GM20000 (cell line): ENCODE measurements around the gene IFT81.

Source experiments
- DNase-seq: peaks from one replicate; pipeline ENCODE4 v3.0.0; 2012; ENCODE audit warnings: low spot score
- TF ChIP-seq, protein P1 (sequence below): IDR thresholded peaks from 2 replicates; pipeline ENCODE4 v1.5.1; 2012; ENCODE audit warnings: mild to moderate bottlenecking, control low read depth; ENCODE audit errors: extremely low read depth, missing control alignments

IFT81 gene

DNA sequence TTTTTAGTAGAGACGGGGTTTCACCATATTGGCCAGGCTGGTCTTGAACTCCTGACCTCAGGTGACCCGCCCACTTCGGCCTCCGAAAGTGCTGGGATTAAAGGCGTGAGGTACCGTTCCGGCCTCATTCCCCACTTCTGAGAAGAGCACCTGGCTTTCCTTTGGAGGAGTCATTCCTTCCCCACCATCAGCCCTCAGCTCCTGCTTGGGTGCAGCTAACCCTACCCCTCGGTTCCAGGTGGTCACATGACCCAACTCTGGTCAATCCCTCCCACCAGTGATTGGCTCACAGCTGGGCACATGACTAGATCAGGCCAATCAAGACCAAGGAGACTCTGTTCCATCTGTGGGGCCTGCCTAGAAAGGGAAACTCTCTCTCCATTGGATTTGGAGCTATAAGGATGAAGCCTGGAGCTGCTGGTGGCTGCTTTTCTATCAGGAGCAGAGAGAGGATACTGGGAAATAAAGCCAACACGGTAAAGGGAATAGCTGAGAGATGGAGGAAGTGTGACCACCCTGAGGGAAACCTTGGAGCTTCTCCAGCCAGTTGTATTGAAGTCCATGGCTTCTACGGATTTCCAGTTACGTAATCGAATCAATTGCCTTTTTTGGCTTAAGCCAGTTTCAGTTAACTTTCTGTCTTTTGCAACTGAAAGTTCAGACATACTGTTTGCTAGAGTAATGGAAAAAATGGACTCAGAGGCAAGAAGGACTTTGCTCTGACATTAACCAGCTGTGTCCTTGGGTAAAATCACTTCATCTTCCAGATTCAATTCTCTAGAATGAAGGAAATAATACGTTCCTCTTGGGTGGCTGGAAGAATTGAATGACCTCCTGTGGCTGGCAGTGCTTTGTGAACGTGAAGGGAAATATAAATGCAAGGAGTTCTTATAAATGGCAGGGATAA is 19.7 kb upstream of the IFT81 start:
- TF ChIP-seq, protein P1, sequence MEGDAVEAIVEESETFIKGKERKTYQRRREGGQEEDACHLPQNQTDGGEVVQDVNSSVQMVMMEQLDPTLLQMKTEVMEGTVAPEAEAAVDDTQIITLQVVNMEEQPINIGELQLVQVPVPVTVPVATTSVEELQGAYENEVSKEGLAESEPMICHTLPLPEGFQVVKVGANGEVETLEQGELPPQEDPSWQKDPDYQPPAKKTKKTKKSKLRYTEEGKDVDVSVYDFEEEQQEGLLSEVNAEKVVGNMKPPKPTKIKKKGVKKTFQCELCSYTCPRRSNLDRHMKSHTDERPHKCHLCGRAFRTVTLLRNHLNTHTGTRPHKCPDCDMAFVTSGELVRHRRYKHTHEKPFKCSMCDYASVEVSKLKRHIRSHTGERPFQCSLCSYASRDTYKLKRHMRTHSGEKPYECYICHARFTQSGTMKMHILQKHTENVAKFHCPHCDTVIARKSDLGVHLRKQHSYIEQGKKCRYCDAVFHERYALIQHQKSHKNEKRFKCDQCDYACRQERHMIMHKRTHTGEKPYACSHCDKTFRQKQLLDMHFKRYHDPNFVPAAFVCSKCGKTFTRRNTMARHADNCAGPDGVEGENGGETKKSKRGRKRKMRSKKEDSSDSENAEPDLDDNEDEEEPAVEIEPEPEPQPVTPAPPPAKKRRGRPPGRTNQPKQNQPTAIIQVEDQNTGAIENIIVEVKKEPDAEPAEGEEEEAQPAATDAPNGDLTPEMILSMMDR = no peak

GRCh38 chr12:110105159-110105558 is 19.0 kb upstream of the IFT81 start:
- TF ChIP-seq, protein P1 = no peak
- DNase-seq = no peak

More for the DNA sequence above, 19.7 kb upstream of the IFT81 start:
- no peak for DNase-seq

DNA sequence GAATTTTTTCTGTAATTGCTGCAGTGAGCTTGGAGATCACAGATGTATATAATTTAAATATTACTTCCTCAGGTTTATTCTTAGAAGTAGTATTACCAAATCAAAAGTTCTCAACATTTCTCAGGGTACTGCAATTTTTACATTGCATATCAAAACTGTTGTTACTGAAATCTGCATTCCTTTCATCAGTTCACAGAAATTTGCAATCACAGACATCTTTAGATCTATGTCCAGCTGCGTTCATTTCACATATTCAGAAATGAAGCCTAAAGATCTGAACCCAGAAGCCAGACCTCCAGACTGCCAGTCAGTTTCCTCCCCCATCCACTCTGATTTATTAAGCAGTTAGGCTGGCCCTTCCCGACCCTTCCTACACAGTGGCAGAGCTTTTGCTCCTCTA is 18.2 kb upstream of the IFT81 start:
- DNase-seq = no peak
- TF ChIP-seq, protein P1 = no peak

- TF ChIP-seq, protein P1 = no peak
- no peak for DNase-seq
Observed at GRCh38 chr12:110107369-110108281, 16.5 kb upstream of the IFT81 start.

GRCh38 chr12:110108309-110109036 is 15.7 kb upstream of the IFT81 start:
- TF ChIP-seq, protein P1 = no peak
- no peak for DNase-seq

GRCh38 chr12:110109037-110109836 is 14.9 kb upstream of the IFT81 start:
- TF ChIP-seq, protein P1 = no peak
- no peak for DNase-seq
